Inflammatory macrophage treated with lipopolysaccharide for 1 hour (primary cell): ENCODE measurements around the gene EFCAB14.
"Not testable (repeated sequence)": the region's sequence is repeated elsewhere in the genome, so short reads cannot be mapped to it uniquely, and the experiment has no call there.

Source experiments
- DNase-seq, 2 donors: peaks; one replicate each; pipeline ENCODE4 v3.0.0-alpha.2; 2020 to 2022

The EFCAB14 gene

GRCh38 chr1:46652321-46653100 lies 66.4 kb downstream of the EFCAB14 start:
- DNase-seq: no peak

- not testable (repeated sequence) for DNase-seq
Measured at GRCh38 chr1:46651152-46651551, 67.8 kb downstream of the EFCAB14 start.

- DNase-seq: no peak
Measured at GRCh38 chr1:46650491-46650890, 68.4 kb downstream of the EFCAB14 start.

GRCh38 chr1:46649764-46650163 lies 69.2 kb downstream of the EFCAB14 start:
- no peak for DNase-seq

GRCh38 chr1:46647611-46648010 lies 71.3 kb downstream of the EFCAB14 start:
- DNase-seq: no peak

GRCh38 chr1:46646844-46647243 lies 72.1 kb downstream of the EFCAB14 start:
- no peak for DNase-seq

- no peak for DNase-seq
Measured at GRCh38 chr1:46646331-46646730, 72.6 kb downstream of the EFCAB14 start.

- DNase-seq: no peak
Measured at GRCh38 chr1:46645815-46646214, 73.1 kb downstream of the EFCAB14 start.

GRCh38 chr1:46643368-46643775 lies 75.5 kb downstream of the EFCAB14 start:
- no peak for DNase-seq

- no peak for DNase-seq
Measured at GRCh38 chr1:46642115-46642680, 76.7 kb downstream of the EFCAB14 start.

- DNase-seq: no peak
Measured at GRCh38 chr1:46639547-46639946, 79.4 kb downstream of the EFCAB14 start.

- no peak for DNase-seq
Measured at GRCh38 chr1:46638921-46639320, 80.0 kb downstream of the EFCAB14 start.

GRCh38 chr1:46637444-46638083 lies 81.3 kb downstream of the EFCAB14 start:
- DNase-seq: no peak

- no peak for DNase-seq
Measured at GRCh38 chr1:46635205-46635604, 83.7 kb downstream of the EFCAB14 start.

GRCh38 chr1:46630719-46631118 lies 88.2 kb downstream of the EFCAB14 start:
- no peak for DNase-seq
